Measurements from ENCODE around the gene RBPJL. TPM values are rescaled to one million over a fixed set of nuclear protein-coding genes. Genes with fewer than 3 reads are reported as not detected.

The RBPJL gene
- total RNA-seq, 1 donor from 2014 or later, result not detected

GRCh38 chr20:45337367-45338120, 30.9 kb downstream of the RBPJL start:
- no peaks in the 10 kb centered on the region for H3K27me3 Mint-ChIP-seq (ENCODE audit: low read depth)
- H3K9me3 Mint-ChIP-seq, result no peaks in the 10 kb centered on the region
- no peak for DNase-seq (ENCODE audit: low read depth, low spot score)
- H3K4me3 Mint-ChIP-seq, result no peak overlapping the region
- no peaks in the 10 kb centered on the region for H3K36me3 Mint-ChIP-seq (ENCODE audit: low read depth)
- H3K27ac Mint-ChIP-seq (ENCODE audit: unreplicated experiment), result no peak overlapping the region
- peaks cover 19% of the 10 kb centered on the region for H3K4me1 Mint-ChIP-seq
- TF ChIP-seq, protein P1, sequence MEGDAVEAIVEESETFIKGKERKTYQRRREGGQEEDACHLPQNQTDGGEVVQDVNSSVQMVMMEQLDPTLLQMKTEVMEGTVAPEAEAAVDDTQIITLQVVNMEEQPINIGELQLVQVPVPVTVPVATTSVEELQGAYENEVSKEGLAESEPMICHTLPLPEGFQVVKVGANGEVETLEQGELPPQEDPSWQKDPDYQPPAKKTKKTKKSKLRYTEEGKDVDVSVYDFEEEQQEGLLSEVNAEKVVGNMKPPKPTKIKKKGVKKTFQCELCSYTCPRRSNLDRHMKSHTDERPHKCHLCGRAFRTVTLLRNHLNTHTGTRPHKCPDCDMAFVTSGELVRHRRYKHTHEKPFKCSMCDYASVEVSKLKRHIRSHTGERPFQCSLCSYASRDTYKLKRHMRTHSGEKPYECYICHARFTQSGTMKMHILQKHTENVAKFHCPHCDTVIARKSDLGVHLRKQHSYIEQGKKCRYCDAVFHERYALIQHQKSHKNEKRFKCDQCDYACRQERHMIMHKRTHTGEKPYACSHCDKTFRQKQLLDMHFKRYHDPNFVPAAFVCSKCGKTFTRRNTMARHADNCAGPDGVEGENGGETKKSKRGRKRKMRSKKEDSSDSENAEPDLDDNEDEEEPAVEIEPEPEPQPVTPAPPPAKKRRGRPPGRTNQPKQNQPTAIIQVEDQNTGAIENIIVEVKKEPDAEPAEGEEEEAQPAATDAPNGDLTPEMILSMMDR (conservative IDR thresholded peaks at IDR 0.05), result no peak

DNA sequence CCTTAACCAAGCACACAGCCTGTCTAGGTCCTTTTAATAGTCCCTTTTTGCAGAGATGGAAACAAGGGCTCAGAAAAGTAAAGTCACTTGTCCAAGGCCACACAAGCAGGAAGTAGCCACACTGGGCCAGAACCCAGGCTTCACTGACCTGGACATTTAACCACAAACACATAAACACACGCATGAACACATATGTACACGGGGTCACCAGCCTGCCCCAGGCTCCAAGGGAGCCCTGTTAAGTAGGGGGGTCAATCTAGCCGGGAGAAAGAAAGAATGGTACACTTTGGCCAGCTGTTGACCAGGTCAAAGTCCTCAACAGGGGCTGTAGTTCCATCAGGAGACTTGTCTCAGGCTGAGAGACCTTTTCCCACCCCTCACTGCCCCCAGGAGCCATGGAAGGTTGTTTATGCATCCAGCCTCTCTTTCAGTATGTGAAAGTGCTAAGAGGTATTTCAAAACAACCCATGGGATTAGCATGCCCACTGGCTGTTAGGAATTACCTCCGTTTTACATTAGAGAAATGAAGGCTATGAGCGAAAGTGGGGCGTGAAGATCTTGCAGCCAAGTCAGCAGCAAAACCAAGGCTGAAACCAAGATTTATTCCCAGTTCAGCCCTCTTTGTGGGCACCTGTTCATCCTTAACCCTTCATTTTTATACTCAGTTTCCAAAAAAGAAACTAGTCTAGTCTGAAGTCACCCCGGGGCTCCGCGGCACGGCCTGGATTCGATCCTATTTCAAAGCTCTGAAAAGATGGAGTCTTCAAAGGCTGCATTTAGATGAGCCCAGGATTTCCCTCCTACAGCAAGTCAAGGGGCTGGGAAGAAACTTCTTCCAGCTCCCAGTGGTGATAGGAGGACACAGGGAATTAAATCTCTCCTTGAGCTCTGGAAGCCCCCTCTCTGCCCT, 31.7 kb downstream of the RBPJL start:
- Mint-ChIP-seq H3K27me3 (ENCODE audit: low read depth) (no peaks in the 10 kb centered on the region), H3K36me3 (ENCODE audit: low read depth) (no peaks in the 10 kb centered on the region), H3K4me3 (no peak overlapping the region), H3K9me3 (no peaks in the 10 kb centered on the region), H3K27ac (ENCODE audit: unreplicated experiment) (no peak overlapping the region), H3K4me1 (peaks cover 26% of the 10 kb centered on the region)
- DNase-seq (ENCODE audit: low read depth, low spot score), result no peak
- TF ChIP-seq, protein P1 (conservative IDR thresholded peaks at IDR 0.05), result no peak

- no peak overlapping the region for H3K4me3 Mint-ChIP-seq
- TF ChIP-seq, protein P1 (conservative IDR thresholded peaks at IDR 0.05), result no peak
- no peak for DNase-seq (ENCODE audit: low read depth, low spot score)
- no peaks in the 10 kb centered on the region for H3K36me3 Mint-ChIP-seq (ENCODE audit: low read depth)
- H3K4me1 Mint-ChIP-seq, result peaks cover 26% of the 10 kb centered on the region
- H3K27me3 Mint-ChIP-seq (ENCODE audit: low read depth), result no peaks in the 10 kb centered on the region
- no peaks in the 10 kb centered on the region for H3K9me3 Mint-ChIP-seq
- no peak overlapping the region for H3K27ac Mint-ChIP-seq (ENCODE audit: unreplicated experiment)
These were observed 32.4 kb downstream of the RBPJL start for GRCh38 chr20:45339084-45339483.

DNA sequence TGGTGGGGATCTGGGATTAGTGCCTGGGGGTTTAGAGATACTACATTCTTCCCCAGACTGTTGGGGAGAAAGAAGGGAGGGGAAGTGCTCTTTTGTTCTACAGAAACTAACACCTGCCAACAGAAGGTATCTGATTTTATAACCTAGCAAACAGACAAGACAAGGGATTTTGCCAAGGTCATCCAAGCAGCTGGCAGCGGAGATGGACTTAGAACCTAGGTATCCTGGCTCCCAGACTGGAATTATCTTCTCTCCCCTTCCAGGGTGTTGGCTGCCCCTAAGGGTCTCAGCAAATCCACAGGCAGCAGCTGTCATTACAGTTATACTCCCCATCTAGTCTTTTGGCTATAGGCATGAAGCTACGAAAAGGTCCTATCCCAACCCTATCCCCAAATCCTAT, 33.2 kb downstream of the RBPJL start:
- no peaks in the 10 kb centered on the region for H3K9me3 Mint-ChIP-seq
- no peaks in the 10 kb centered on the region for H3K36me3 Mint-ChIP-seq (ENCODE audit: low read depth)
- H3K4me3 Mint-ChIP-seq, result no peak overlapping the region
- no peaks in the 10 kb centered on the region for H3K27me3 Mint-ChIP-seq (ENCODE audit: low read depth)
- TF ChIP-seq, protein P1 (conservative IDR thresholded peaks at IDR 0.05), result no peak
- H3K27ac Mint-ChIP-seq (ENCODE audit: unreplicated experiment), result no peak overlapping the region
- peaks cover 27% of the 10 kb centered on the region for H3K4me1 Mint-ChIP-seq
- no peak for DNase-seq (ENCODE audit: low read depth, low spot score)

- Mint-ChIP-seq H3K4me1 (peaks cover 30% of the 10 kb centered on the region), H3K27ac (ENCODE audit: unreplicated experiment) (no peak overlapping the region), H3K9me3 (no peaks in the 10 kb centered on the region), H3K4me3 (no peak overlapping the region), H3K27me3 (ENCODE audit: low read depth) (no peaks in the 10 kb centered on the region), H3K36me3 (ENCODE audit: low read depth) (no peaks in the 10 kb centered on the region)
- no peak for DNase-seq (ENCODE audit: low read depth, low spot score)
- TF ChIP-seq, protein P1 (conservative IDR thresholded peaks at IDR 0.05), result no peak
These were observed 33.7 kb downstream of the RBPJL start for GRCh38 chr20:45340236-45340847.
